ENCODE results near the gene ST3GAL5. TPM values are rescaled to one million over a fixed set of nuclear protein-coding genes. Genes with fewer than 3 reads are reported as not detected.
A peak's percentile ranks its signal among the peaks of the same experiment; 100 is the strongest.

Gene ST3GAL5
- total RNA-seq, 2 experiments from 2014 or later, result 6.2 to 7.3 TPM

- Mint-ChIP-seq H3K4me3 (no peak overlapping the region), H3K27me3 (no peaks in the 10 kb centered on the region), H3K9me3 (ENCODE audit: low read depth) (no peaks in the 10 kb centered on the region), H3K4me1 (peaks cover 4% of the 10 kb centered on the region), H3K27ac (no peak overlapping the region), H3K36me3 (ENCODE audit: low read depth) (no peaks in the 10 kb centered on the region)
- POLR2A ChIA-PET, result no interaction called here
- DNase-seq, result no peak
- CTCF ChIA-PET, result no interaction called here
- ATAC-seq, result no peak
- intact Hi-C loops (cut with DNase I, micrococcal nuclease), result no loop called here
Measured at GRCh38 chr2:85914922-85915321, 26.1 kb upstream of the ST3GAL5 start.

GRCh38 chr2:85913884-85914881 lies 25.4 kb upstream of the ST3GAL5 start:
- no peak overlapping the region for H3K4me3 Mint-ChIP-seq
- POLR2A ChIA-PET, result no interaction called here
- H3K27me3 Mint-ChIP-seq, result no peaks in the 10 kb centered on the region
- H3K36me3 Mint-ChIP-seq (ENCODE audit: low read depth), result no peaks in the 10 kb centered on the region
- no peak overlapping the region for H3K27ac Mint-ChIP-seq
- peaks cover 4% of the 10 kb centered on the region for H3K4me1 Mint-ChIP-seq
- CTCF ChIA-PET, result interaction anchor here (1.0 kb wide), 1 partner anchor 36 kb away, joined by 5 read pairs; no protein-coding TSS in a partner anchor
- H3K9me3 Mint-ChIP-seq (ENCODE audit: low read depth), result no peaks in the 10 kb centered on the region
- intact Hi-C loops (cut with DNase I, micrococcal nuclease), result no loop called here
- ATAC-seq (no peak), DNase-seq (no peak)

GRCh38 chr2:85911814-85912692 lies 23.3 kb upstream of the ST3GAL5 start:
- POLR2A ChIA-PET, result interaction anchor here (0.6 kb wide), 1 partner anchor 70 kb away, joined by 3 read pairs; no protein-coding TSS in a partner anchor
- ATAC-seq (peak; percentile 30), DNase-seq (peak; percentile 38)
- intact Hi-C loops (cut with DNase I, micrococcal nuclease), result no loop called here
- no peaks in the 10 kb centered on the region for H3K9me3 Mint-ChIP-seq (ENCODE audit: low read depth)
- no peaks in the 10 kb centered on the region for H3K27me3 Mint-ChIP-seq
- H3K36me3 Mint-ChIP-seq (ENCODE audit: low read depth), result no peaks in the 10 kb centered on the region
- no peak overlapping the region for H3K4me3 Mint-ChIP-seq
- peaks cover 9% of the 10 kb centered on the region for H3K4me1 Mint-ChIP-seq
- CTCF ChIA-PET, result interaction anchor here (1.4 kb wide), 1 partner anchor 11 kb away, joined by 3 read pairs; no protein-coding TSS in a partner anchor
- no peak overlapping the region for H3K27ac Mint-ChIP-seq

GRCh38 chr2:85911097-85911496 lies 22.3 kb upstream of the ST3GAL5 start:
- ATAC-seq (no peak), DNase-seq (no peak)
- intact Hi-C loops (cut with DNase I, micrococcal nuclease), result no loop called here
- Mint-ChIP-seq H3K27me3 (no peaks in the 10 kb centered on the region), H3K27ac (no peak overlapping the region), H3K36me3 (ENCODE audit: low read depth) (no peaks in the 10 kb centered on the region), H3K4me3 (no peak overlapping the region), H3K4me1 (peaks cover 9% of the 10 kb centered on the region), H3K9me3 (ENCODE audit: low read depth) (no peaks in the 10 kb centered on the region)
- CTCF ChIA-PET, result interaction anchor here (0.8 to 1.4 kb wide), 2 partner anchors 10 to 97 kb away, joined by 3 read pairs; no protein-coding TSS in a partner anchor
- POLR2A ChIA-PET, result interaction anchor here (0.6 kb wide), 1 partner anchor 71 kb away, joined by 3 read pairs; no protein-coding TSS in a partner anchor

GRCh38 chr2:85909005-85909404 lies 20.2 kb upstream of the ST3GAL5 start:
- Mint-ChIP-seq H3K27ac (no peak overlapping the region), H3K9me3 (ENCODE audit: low read depth) (no peaks in the 10 kb centered on the region), H3K4me3 (no peak overlapping the region), H3K36me3 (ENCODE audit: low read depth) (no peaks in the 10 kb centered on the region), H3K27me3 (no peaks in the 10 kb centered on the region), H3K4me1 (peaks cover 9% of the 10 kb centered on the region)
- ATAC-seq, result no peak
- no peak for DNase-seq
- intact Hi-C loops (cut with DNase I, micrococcal nuclease), result no loop called here
- POLR2A ChIA-PET, result no interaction called here
- CTCF ChIA-PET, result no interaction called here

GRCh38 chr2:85908506-85908905 lies 19.7 kb upstream of the ST3GAL5 start:
- H3K27me3 Mint-ChIP-seq, result no peaks in the 10 kb centered on the region
- no peak overlapping the region for H3K27ac Mint-ChIP-seq
- POLR2A ChIA-PET, result no interaction called here
- H3K9me3 Mint-ChIP-seq (ENCODE audit: low read depth), result no peaks in the 10 kb centered on the region
- DNase-seq (no peak), ATAC-seq (no peak)
- H3K4me1 Mint-ChIP-seq, result peaks cover 9% of the 10 kb centered on the region
- H3K4me3 Mint-ChIP-seq, result no peak overlapping the region
- CTCF ChIA-PET, result no interaction called here
- intact Hi-C loops (cut with DNase I, micrococcal nuclease), result no loop called here
- H3K36me3 Mint-ChIP-seq (ENCODE audit: low read depth), result no peaks in the 10 kb centered on the region

GRCh38 chr2:85907671-85908157 lies 18.9 kb upstream of the ST3GAL5 start:
- ChIA-PET POLR2A (no interaction called here), CTCF (no interaction called here)
- DNase-seq (no peak), ATAC-seq (peak; percentile 60)
- intact Hi-C loops (cut with DNase I, micrococcal nuclease), result no loop called here
- no peaks in the 10 kb centered on the region for H3K36me3 Mint-ChIP-seq (ENCODE audit: low read depth)
- no peaks in the 10 kb centered on the region for H3K9me3 Mint-ChIP-seq (ENCODE audit: low read depth)
- peaks cover 9% of the 10 kb centered on the region for H3K4me1 Mint-ChIP-seq
- no peak overlapping the region for H3K27ac Mint-ChIP-seq
- H3K27me3 Mint-ChIP-seq, result no peaks in the 10 kb centered on the region
- H3K4me3 Mint-ChIP-seq, result no peak overlapping the region

- no peaks in the 10 kb centered on the region for H3K36me3 Mint-ChIP-seq (ENCODE audit: low read depth)
- ATAC-seq (no peak), DNase-seq (no peak)
- peaks cover 5% of the 10 kb centered on the region for H3K4me1 Mint-ChIP-seq
- H3K27me3 Mint-ChIP-seq, result no peaks in the 10 kb centered on the region
- intact Hi-C loops (cut with DNase I, micrococcal nuclease), result no loop called here
- no peaks in the 10 kb centered on the region for H3K9me3 Mint-ChIP-seq (ENCODE audit: low read depth)
- ChIA-PET CTCF (no interaction called here), POLR2A (no interaction called here)
- no peak overlapping the region for H3K27ac Mint-ChIP-seq
- no peak overlapping the region for H3K4me3 Mint-ChIP-seq
Measured at GRCh38 chr2:85906748-85907147, 18.0 kb upstream of the ST3GAL5 start.

GRCh38 chr2:85905891-85906290 lies 17.1 kb upstream of the ST3GAL5 start:
- no peaks in the 10 kb centered on the region for H3K36me3 Mint-ChIP-seq (ENCODE audit: low read depth)
- no peak overlapping the region for H3K27ac Mint-ChIP-seq
- ATAC-seq (no peak), DNase-seq (no peak)
- no peaks in the 10 kb centered on the region for H3K27me3 Mint-ChIP-seq
- H3K4me1 Mint-ChIP-seq, result peaks cover 5% of the 10 kb centered on the region
- ChIA-PET POLR2A (no interaction called here), CTCF (no interaction called here)
- no peak overlapping the region for H3K4me3 Mint-ChIP-seq
- H3K9me3 Mint-ChIP-seq (ENCODE audit: low read depth), result no peaks in the 10 kb centered on the region
- intact Hi-C loops (cut with DNase I, micrococcal nuclease), result no loop called here

GRCh38 chr2:85905187-85905666 lies 16.4 kb upstream of the ST3GAL5 start:
- H3K27me3 Mint-ChIP-seq, result no peaks in the 10 kb centered on the region
- H3K36me3 Mint-ChIP-seq (ENCODE audit: low read depth), result no peaks in the 10 kb centered on the region
- no peak overlapping the region for H3K4me3 Mint-ChIP-seq
- DNase-seq (no peak), ATAC-seq (no peak)
- no peaks in the 10 kb centered on the region for H3K9me3 Mint-ChIP-seq (ENCODE audit: low read depth)
- no peak overlapping the region for H3K27ac Mint-ChIP-seq
- ChIA-PET POLR2A (no interaction called here), CTCF (no interaction called here)
- intact Hi-C loops (cut with DNase I, micrococcal nuclease), result no loop called here
- peaks cover 5% of the 10 kb centered on the region for H3K4me1 Mint-ChIP-seq

GRCh38 chr2:85903849-85904248 lies 15.1 kb upstream of the ST3GAL5 start:
- ChIA-PET CTCF (interaction anchor here (0.7 to 1.3 kb wide), 3 partner anchors 15 to 76 kb away, joined by 3 to 9 read pairs (median 3); partner anchors contain the start of gene ST3GAL5), POLR2A (no interaction called here)
- peaks cover 10% of the 10 kb centered on the region for H3K4me1 Mint-ChIP-seq
- ATAC-seq (no peak), DNase-seq (no peak)
- H3K9me3 Mint-ChIP-seq (ENCODE audit: low read depth), result no peaks in the 10 kb centered on the region
- H3K4me3 Mint-ChIP-seq, result no peak overlapping the region
- no peaks in the 10 kb centered on the region for H3K36me3 Mint-ChIP-seq (ENCODE audit: low read depth)
- H3K27ac Mint-ChIP-seq, result no peak overlapping the region
- H3K27me3 Mint-ChIP-seq, result no peaks in the 10 kb centered on the region
- intact Hi-C loops (cut with DNase I, micrococcal nuclease), result no loop called here
